SK-N-SH (cell line): ENCODE data around the gene SV2B. TPM values are rescaled to one million over a fixed set of nuclear protein-coding genes. Genes with fewer than 3 reads are reported as not detected.

Source experiments
- CTCF ChIA-PET: fragments of 300-600, 350-600 bp; formaldehyde crosslinking; extraction: SDS; loops from one replicate; lab custom pipeline; 2021; lab: Yijun Ruan, JAX
- POLR2A ChIA-PET: fragments of 350-600 bp; sonication (Branson Sonifier 250); formaldehyde crosslinking; extraction: SDS; loops from one replicate; lab custom pipeline; 2020; ENCODE audit warnings: antibody characterized with exemption, inconsistent platforms; lab: Yijun Ruan, JAX
- DNase-seq: peaks from one replicate; pipeline ENCODE4 v3.0.0; 2012
- H2AFZ ChIP-seq: fragments of 200-600 bp; sonication (generic); 2 replicates; pipeline ENCODE4 v1.8.1; 2016; ENCODE audit warnings: antibody characterized with exemption, mild to moderate bottlenecking, low read depth
- H3F3A ChIP-seq: fragments of 200-600 bp; sonication (generic); replicated peaks from 2 replicates; pipeline ENCODE3; 2016; ENCODE audit warnings: antibody characterized with exemption, mild to moderate bottlenecking; ENCODE audit not compliant: insufficient read depth
- H3K27ac ChIP-seq, 2 experiments: fragments of 200-500 bp in 1 of 2; fragments of 200-600 bp in 1 of 2; sonication (Bioruptor generic) in 1 of 2; sonication (generic), shearing (Covaris generic) in 1 of 2; 2 replicates each; pipeline versions ENCODE4 v1.5.1 to v1.6.1; 2014 to 2016; ENCODE audit warnings: low read depth in 2 of 2, inconsistent platforms in 1 of 2, low read length in 1 of 2, mild to moderate bottlenecking in 1 of 2, mixed read lengths in 1 of 2
- H3K27me3 ChIP-seq: fragments of 200-600 bp; sonication (generic), shearing (Covaris generic); 2 replicates; pipeline ENCODE4 v1.6.1; 2016; ENCODE audit warnings: mixed run types; ENCODE audit not compliant: insufficient read depth
- H3K36me3 ChIP-seq, 2 experiments: fragments of 200-500 bp in 1 of 2; fragments of 200-600 bp in 1 of 2; sonication (Bioruptor generic) in 1 of 2; sonication (generic) in 1 of 2; replicated peaks in 1 of 2; 2 replicates each; pipeline versions ENCODE3 to v1.5.1; 2014 to 2016; ENCODE audit warnings: low read length in 1 of 2, mild to moderate bottlenecking in 1 of 2; ENCODE audit not compliant: insufficient read depth in 2 of 2, control insufficient read depth in 1 of 2
- H3K4me1 ChIP-seq, 2 experiments: fragments of 200-500 bp in 1 of 2; fragments of 200-600 bp in 1 of 2; sonication (Bioruptor generic) in 1 of 2; sonication (generic), shearing (Covaris generic) in 1 of 2; 2 replicates each; pipeline versions ENCODE4 v1.5.1 to v1.6.1; 2014 to 2016; ENCODE audit warnings: low read depth in 1 of 2, low read length in 1 of 2, mixed run types in 1 of 2; ENCODE audit not compliant: insufficient read depth in 2 of 2, control insufficient read depth in 1 of 2
- H3K4me2 ChIP-seq: fragments of 200-600 bp; sonication (generic), shearing (Covaris generic); 2 replicates; pipeline ENCODE4 v1.6.1; 2017; ENCODE audit warnings: mixed run types
- H3K4me3 ChIP-seq, 2 experiments: fragments of 200-500 bp in 1 of 2; fragments of 200-600 bp in 1 of 2; sonication (Bioruptor generic) in 1 of 2; sonication (generic), shearing (Covaris generic) in 1 of 2; 2 replicates each; pipeline versions ENCODE4 v1.5.1 to v1.8.1; 2014 to 2016; ENCODE audit warnings: low read depth in 2 of 2, inconsistent platforms in 1 of 2, low read length in 1 of 2, mild to moderate bottlenecking in 1 of 2, mixed read lengths in 1 of 2, moderate library complexity in 1 of 2
- H3K79me2 ChIP-seq: fragments of 200-600 bp; sonication (generic); 2 replicates; pipeline ENCODE4 v1.8.1; 2017; ENCODE audit warnings: mild to moderate bottlenecking; ENCODE audit not compliant: insufficient read depth
- H3K9ac ChIP-seq: fragments of 200-600 bp; sonication (generic); 2 replicates; pipeline ENCODE4 v1.6.1; 2017; ENCODE audit warnings: mixed run types
- H3K9me2 ChIP-seq: fragments of 200-600 bp; sonication (generic); 2 replicates; pipeline ENCODE4 v1.6.1; 2017; ENCODE audit warnings: mixed run types
- H3K9me3 ChIP-seq: fragments of 200-600 bp; sonication (generic); 2 replicates; pipeline ENCODE4 v1.6.1; 2017; ENCODE audit warnings: mixed run types, mild to moderate bottlenecking, moderate library complexity
- H4K20me1 ChIP-seq: fragments of 200-600 bp; sonication (generic); 2 replicates; pipeline ENCODE4 v1.6.1; 2017; ENCODE audit warnings: mild to moderate bottlenecking, mixed run types; ENCODE audit not compliant: insufficient read depth
- CHD2 ChIP-seq: fragments of 150-350 bp; IDR thresholded peaks from 2 replicates; pipeline ENCODE4 v1.6.1; 2018; ENCODE audit warnings: low read length; ENCODE audit not compliant: partially characterized antibody
- EZH2phosphoT487 ChIP-seq: fragments of 200-600 bp; sonication (generic); IDR thresholded peaks from 2 replicates; pipeline ENCODE4 v1.6.1; 2017; ENCODE audit warnings: low read depth, mixed run types, mild to moderate bottlenecking, antibody characterized with exemption, moderate library complexity, borderline replicate concordance
- POLR2AphosphoS5 ChIP-seq: IDR thresholded peaks from 2 replicates; pipeline ENCODE4 v1.6.1; 2012; ENCODE audit warnings: low read depth, low read length
- RFX5 ChIP-seq: IDR thresholded peaks from 2 replicates; pipeline ENCODE4 v1.6.1; 2012; ENCODE audit warnings: mild to moderate bottlenecking, improper control_type of control experiment, low read length
- SMC3 ChIP-seq: IDR thresholded peaks from 2 replicates; pipeline ENCODE4 v1.6.1; 2012; ENCODE audit warnings: low read depth, low read length, improper control_type of control experiment
- TAF1 ChIP-seq: IDR thresholded peaks from 2 replicates; pipeline ENCODE4 v1.6.1; 2012; ENCODE audit warnings: low read depth, mild to moderate bottlenecking, low read length, moderate library complexity, borderline replicate concordance
- WGBS: methylation state at CpG from one replicate; pipeline ENCODE4 v1.1.6; 2017; ENCODE audit warnings: low lambda C conversion rate; 5-methylcytosine and 5-hydroxymethylcytosine counted together
- polyA plus RNA-seq, 3 experiments: library from polyadenylated mRNA; depleted of rRNA; stranded (reverse); fragments of >200 nt; gene quantifications; 2 replicates each; pipeline ENCODE4 v1.2.3, GENCODE V29; 2012
- TF ChIP-seq, protein P1 (sequence below): IDR thresholded peaks from 2 replicates; pipeline ENCODE4 v1.4.0; 2012; ENCODE audit warnings: low read depth, borderline replicate concordance
- TF ChIP-seq, protein P2 (sequence below): IDR thresholded peaks from 2 replicates; pipeline ENCODE4; 2012
- TF ChIP-seq, protein P3 (sequence below): fragments of 150-350 bp; IDR thresholded peaks from 2 replicates; pipeline ENCODE4 v1.6.1; 2017; ENCODE audit warnings: antibody characterized with exemption, low read length, low read depth, borderline replicate concordance
- TF ChIP-seq, protein P4 (sequence below): IDR thresholded peaks from 2 replicates; pipeline ENCODE4 v1.6.1; 2012; ENCODE audit warnings: mild to moderate bottlenecking, low read depth, low read length, moderate library complexity

SV2B gene
- polyA plus RNA-seq, 1 of the 3 experiments (the other 2 are of a cell fraction), result not detected

DNA sequence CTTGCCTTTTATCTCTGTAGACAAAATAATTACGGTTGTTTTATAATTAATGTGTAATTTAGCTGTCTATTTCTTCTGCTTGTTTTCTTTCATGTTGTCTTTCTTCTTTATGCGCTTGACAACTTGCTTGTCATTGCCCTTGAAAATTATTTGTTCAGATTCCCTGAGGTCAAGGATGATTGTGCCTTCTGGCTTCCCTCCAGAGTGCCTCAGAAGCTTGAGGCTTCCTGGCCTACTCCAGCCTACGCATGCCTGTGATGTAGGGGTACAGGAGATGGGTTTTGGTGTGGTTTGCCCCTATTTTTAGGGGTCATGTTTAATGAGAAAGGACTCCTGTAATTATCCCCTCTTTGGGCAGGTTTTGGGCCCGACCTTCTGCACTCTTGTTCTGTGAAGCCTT lies 231.5 kb downstream of the SV2B start:
- WGBS, result 50% methylated on average over 4 of the region's 4 CpGs
- H3K36me3 ChIP-seq, result no peaks in the 10 kb centered on the region

More for the DNA sequence above, 231.5 kb downstream of the SV2B start:
- no peak for DNase-seq
- no peak overlapping the region for H3K9ac ChIP-seq
- TF ChIP-seq CHD2 (no peak), EZH2phosphoT487 (no peak), TAF1 (no peak), RFX5 (no peak), POLR2AphosphoS5 (no peak), SMC3 (no peak)
- TF ChIP-seq, protein P1, sequence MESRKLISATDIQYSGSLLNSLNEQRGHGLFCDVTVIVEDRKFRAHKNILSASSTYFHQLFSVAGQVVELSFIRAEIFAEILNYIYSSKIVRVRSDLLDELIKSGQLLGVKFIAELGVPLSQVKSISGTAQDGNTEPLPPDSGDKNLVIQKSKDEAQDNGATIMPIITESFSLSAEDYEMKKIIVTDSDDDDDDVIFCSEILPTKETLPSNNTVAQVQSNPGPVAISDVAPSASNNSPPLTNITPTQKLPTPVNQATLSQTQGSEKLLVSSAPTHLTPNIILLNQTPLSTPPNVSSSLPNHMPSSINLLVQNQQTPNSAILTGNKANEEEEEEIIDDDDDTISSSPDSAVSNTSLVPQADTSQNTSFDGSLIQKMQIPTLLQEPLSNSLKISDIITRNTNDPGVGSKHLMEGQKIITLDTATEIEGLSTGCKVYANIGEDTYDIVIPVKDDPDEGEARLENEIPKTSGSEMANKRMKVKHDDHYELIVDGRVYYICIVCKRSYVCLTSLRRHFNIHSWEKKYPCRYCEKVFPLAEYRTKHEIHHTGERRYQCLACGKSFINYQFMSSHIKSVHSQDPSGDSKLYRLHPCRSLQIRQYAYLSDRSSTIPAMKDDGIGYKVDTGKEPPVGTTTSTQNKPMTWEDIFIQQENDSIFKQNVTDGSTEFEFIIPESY, result no peak
- TF ChIP-seq, protein P2, sequence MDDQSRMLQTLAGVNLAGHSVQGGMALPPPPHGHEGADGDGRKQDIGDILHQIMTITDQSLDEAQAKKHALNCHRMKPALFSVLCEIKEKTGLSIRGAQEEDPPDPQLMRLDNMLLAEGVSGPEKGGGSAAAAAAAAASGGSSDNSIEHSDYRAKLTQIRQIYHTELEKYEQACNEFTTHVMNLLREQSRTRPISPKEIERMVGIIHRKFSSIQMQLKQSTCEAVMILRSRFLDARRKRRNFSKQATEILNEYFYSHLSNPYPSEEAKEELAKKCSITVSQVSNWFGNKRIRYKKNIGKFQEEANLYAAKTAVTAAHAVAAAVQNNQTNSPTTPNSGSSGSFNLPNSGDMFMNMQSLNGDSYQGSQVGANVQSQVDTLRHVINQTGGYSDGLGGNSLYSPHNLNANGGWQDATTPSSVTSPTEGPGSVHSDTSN, result no peak
- TF ChIP-seq, protein P3, sequence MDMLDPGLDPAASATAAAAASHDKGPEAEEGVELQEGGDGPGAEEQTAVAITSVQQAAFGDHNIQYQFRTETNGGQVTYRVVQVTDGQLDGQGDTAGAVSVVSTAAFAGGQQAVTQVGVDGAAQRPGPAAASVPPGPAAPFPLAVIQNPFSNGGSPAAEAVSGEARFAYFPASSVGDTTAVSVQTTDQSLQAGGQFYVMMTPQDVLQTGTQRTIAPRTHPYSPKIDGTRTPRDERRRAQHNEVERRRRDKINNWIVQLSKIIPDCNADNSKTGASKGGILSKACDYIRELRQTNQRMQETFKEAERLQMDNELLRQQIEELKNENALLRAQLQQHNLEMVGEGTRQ, result no peak
- TF ChIP-seq, protein P4, sequence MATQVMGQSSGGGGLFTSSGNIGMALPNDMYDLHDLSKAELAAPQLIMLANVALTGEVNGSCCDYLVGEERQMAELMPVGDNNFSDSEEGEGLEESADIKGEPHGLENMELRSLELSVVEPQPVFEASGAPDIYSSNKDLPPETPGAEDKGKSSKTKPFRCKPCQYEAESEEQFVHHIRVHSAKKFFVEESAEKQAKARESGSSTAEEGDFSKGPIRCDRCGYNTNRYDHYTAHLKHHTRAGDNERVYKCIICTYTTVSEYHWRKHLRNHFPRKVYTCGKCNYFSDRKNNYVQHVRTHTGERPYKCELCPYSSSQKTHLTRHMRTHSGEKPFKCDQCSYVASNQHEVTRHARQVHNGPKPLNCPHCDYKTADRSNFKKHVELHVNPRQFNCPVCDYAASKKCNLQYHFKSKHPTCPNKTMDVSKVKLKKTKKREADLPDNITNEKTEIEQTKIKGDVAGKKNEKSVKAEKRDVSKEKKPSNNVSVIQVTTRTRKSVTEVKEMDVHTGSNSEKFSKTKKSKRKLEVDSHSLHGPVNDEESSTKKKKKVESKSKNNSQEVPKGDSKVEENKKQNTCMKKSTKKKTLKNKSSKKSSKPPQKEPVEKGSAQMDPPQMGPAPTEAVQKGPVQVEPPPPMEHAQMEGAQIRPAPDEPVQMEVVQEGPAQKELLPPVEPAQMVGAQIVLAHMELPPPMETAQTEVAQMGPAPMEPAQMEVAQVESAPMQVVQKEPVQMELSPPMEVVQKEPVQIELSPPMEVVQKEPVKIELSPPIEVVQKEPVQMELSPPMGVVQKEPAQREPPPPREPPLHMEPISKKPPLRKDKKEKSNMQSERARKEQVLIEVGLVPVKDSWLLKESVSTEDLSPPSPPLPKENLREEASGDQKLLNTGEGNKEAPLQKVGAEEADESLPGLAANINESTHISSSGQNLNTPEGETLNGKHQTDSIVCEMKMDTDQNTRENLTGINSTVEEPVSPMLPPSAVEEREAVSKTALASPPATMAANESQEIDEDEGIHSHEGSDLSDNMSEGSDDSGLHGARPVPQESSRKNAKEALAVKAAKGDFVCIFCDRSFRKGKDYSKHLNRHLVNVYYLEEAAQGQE, result no peak
- H4K20me1 ChIP-seq, result no peaks in the 10 kb centered on the region
- ChIA-PET CTCF (interaction anchor here (0.8 to 1.7 kb wide), 7 partner anchors 18 to 522 kb away, joined by 3 to 4 read pairs (median 3); no protein-coding TSS in a partner anchor), POLR2A (no interaction called here)
- H3K9me3 ChIP-seq, result no peaks in the 10 kb centered on the region
- H3K27me3 ChIP-seq, result no peaks in the 10 kb centered on the region
- no peak overlapping the region for H3K27ac ChIP-seq
- no peak overlapping the region for H3K4me2 ChIP-seq
- no peaks in the 10 kb centered on the region for H3F3A ChIP-seq
- no peaks in the 10 kb centered on the region for H3K79me2 ChIP-seq
- H3K4me1 ChIP-seq, result peaks cover 0 to 12% of the 10 kb centered on the region in 2 experiments; a peak in 2 of 4 replicates
- H2AFZ ChIP-seq, result no peak overlapping the region
- no peaks in the 10 kb centered on the region for H3K9me2 ChIP-seq
- no peak overlapping the region for H3K4me3 ChIP-seq
